PC-9 (cell line): ENCODE results near the gene PCNX1.

Source experiments
- EZH2 ChIP-seq: fragments of 200-600 bp; sonication (generic); IDR thresholded peaks from 2 replicates; pipeline ENCODE4 v1.8.0; 2017; ENCODE audit warnings: antibody characterized with exemption, low read depth
- TF ChIP-seq, protein P1 (sequence below): fragments of 200-600 bp; sonication (generic); conservative IDR thresholded peaks from 2 replicates; pipeline ENCODE4 v1.6.1; 2017; ENCODE audit warnings: mixed run types, antibody characterized with exemption, mild to moderate bottlenecking, moderate library complexity

DNA sequence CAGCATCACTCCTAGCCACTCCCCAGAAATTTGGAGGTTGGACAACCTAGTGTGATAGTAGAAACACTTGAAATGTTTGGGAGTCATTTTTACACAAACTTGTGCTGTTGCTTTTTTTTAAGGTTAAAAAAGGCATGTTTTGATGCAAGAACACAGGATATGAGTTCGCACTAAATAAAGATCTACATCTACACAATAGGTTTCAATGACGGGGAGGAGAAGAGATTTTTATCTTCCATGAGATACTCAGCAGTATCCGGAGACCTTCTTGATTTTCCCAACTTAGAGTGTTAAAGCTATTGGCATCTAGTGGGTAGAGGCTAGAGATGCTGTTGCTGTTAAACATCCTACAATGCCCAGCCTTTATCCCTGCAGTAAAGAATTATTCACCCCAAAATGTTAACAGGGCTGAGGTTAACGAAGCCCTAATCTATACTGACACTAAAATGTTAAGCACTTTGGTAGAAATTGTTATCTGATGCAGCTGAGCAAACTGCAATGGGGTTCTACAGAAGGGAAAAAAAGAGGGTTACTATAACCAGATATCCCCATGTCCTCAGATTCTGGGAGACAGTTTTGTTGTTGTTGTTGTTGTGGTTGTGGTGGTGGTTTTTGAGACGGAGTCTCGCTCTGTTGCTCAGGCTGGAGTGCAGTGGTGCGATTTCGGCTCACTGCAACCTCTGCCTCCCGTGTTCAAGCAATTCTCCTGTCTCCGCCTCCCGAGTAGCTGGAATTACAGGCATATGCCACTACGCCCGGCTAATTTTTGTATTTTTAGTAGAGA is 14.0 kb upstream of the PCNX1 start:
- TF ChIP-seq, protein P1, sequence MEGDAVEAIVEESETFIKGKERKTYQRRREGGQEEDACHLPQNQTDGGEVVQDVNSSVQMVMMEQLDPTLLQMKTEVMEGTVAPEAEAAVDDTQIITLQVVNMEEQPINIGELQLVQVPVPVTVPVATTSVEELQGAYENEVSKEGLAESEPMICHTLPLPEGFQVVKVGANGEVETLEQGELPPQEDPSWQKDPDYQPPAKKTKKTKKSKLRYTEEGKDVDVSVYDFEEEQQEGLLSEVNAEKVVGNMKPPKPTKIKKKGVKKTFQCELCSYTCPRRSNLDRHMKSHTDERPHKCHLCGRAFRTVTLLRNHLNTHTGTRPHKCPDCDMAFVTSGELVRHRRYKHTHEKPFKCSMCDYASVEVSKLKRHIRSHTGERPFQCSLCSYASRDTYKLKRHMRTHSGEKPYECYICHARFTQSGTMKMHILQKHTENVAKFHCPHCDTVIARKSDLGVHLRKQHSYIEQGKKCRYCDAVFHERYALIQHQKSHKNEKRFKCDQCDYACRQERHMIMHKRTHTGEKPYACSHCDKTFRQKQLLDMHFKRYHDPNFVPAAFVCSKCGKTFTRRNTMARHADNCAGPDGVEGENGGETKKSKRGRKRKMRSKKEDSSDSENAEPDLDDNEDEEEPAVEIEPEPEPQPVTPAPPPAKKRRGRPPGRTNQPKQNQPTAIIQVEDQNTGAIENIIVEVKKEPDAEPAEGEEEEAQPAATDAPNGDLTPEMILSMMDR = no peak
- no peak for TF ChIP-seq EZH2
